K562 (cell line): ENCODE results near the gene PIEZO2.

Experiments
- CREB5 ChIP-seq: fragments of 250-450 bp; sonication (Bioruptor Pico); IDR thresholded peaks from 2 replicates; pipeline ENCODE4 v1.5.0; 2020; ENCODE audit warnings: mild to moderate bottlenecking
- CTCF ChIP-seq, 3 experiments: IDR thresholded peaks in 2 of 3; conservative IDR thresholded peaks in 1 of 3; 2 replicates each; pipeline ENCODE4 v1.5.1; 2011 to 2012; ENCODE audit warnings: low read length in 3 of 3, mild to moderate bottlenecking in 3 of 3, control low read depth in 2 of 3, improper control_type of control experiment in 1 of 3, inconsistent platforms in 1 of 3, low read depth in 1 of 3, mixed read lengths in 1 of 3, moderate library complexity in 1 of 3; ENCODE audit not compliant: insufficient read depth in 2 of 3
- FOXP1 ChIP-seq: sonication (generic); formaldehyde crosslinking; IDR thresholded peaks from 2 replicates; pipeline ENCODE4 v1.8.0; 2022; ENCODE audit warnings: mild to moderate bottlenecking, missing genetic modification reagents
- POLR2A ChIP-seq: fragments of 450-650 bp; conservative IDR thresholded peaks from 2 replicates; pipeline ENCODE4 v1.6.1; 2016
- RBFOX2 ChIP-seq: fragments of 200-400 bp; formaldehyde crosslinking; IDR thresholded peaks from 2 replicates; pipeline ENCODE4 v1.6.1; 2017; ENCODE audit warnings: low read depth, mild to moderate bottlenecking, low read length, moderate library complexity
- RFX1 ChIP-seq: fragments of 450-650 bp; IDR thresholded peaks from 2 replicates; pipeline ENCODE4 v1.6.1; 2016; ENCODE audit warnings: mild to moderate bottlenecking, moderate library complexity
- SMARCB1 ChIP-seq: IDR thresholded peaks from 2 replicates; pipeline ENCODE4 v1.6.1; 2011; ENCODE audit warnings: improper control_type of control experiment, low read depth; ENCODE audit not compliant: insufficient read length
- ZNF311 ChIP-seq: fragments of 250-450 bp; sonication (Bioruptor Pico); IDR thresholded peaks from 2 replicates; pipeline ENCODE4 v1.4.0; 2020; ENCODE audit warnings: mild to moderate bottlenecking, moderate library complexity

- TF ChIP-seq ZNF311 (CRISPR knock-in tag) (no peak), SMARCB1 (no peak), CTCF (IDR thresholded peaks at IDR 0.05 in 2 of 3, conservative IDR thresholded peaks at IDR 0.05 in 1 of 3; ENCODE audit: insufficient read depth in 2 of 3, low read depth in 1 of 3, low read length in 3 of 3) (no peak), FOXP1 (CRISPR knock-in tag) (no peak), POLR2A (no peak), CREB5 (CRISPR knock-in tag) (no peak), RFX1 (no peak), RBFOX2 (no peak)
These were observed 226.2 kb downstream of the PIEZO2 start for GRCh38 chr18:10923141-10923540.
